Upper lobe of left lung (tissue), 6 donors: Measurements from ENCODE around the gene TRIP4. TPM values are rescaled to one million over a fixed set of nuclear protein-coding genes. Genes with fewer than 3 reads are reported as not detected.
A peak's percentile ranks its signal among the peaks of the same experiment; 100 is the strongest.
"Not testable (repeated sequence)": the region's sequence is repeated elsewhere in the genome, so short reads cannot be mapped to it uniquely, and the experiment has no call there.

Experiments used
- ATAC-seq, 2 donors: fragments of 200-7000 bp; cut with Tn5 transposase; one replicate each; pipeline ENCODE4 v1.9.1; 2022; ENCODE audit warnings: mild to moderate bottlenecking in 2 of 2, moderate library complexity in 2 of 2; ENCODE audit not compliant: low FRiP score in 2 of 2
- DNase-seq, 2 donors: peaks; one replicate each; pipeline ENCODE4 v3.0.0-alpha.2; 2019 to 2020
- H3K27ac ChIP-seq, 4 donors: fragments of 200-600 bp; sonication (generic); one replicate each; pipeline ENCODE4 v1.5.1; 2016 to 2019
- H3K27me3 ChIP-seq, 4 donors: fragments of 200-600 bp; sonication (generic); one replicate each; pipeline ENCODE4 v1.5.1; 2017 to 2019
- H3K36me3 ChIP-seq, 4 donors: fragments of 200-600 bp; sonication (generic); one replicate each; pipeline ENCODE4 v1.5.1; 2016 to 2019
- H3K4me1 ChIP-seq, 4 donors: fragments of 200-600 bp; sonication (generic); one replicate each; pipeline ENCODE4 v1.5.1; 2018 to 2019
- H3K4me3 ChIP-seq, 4 donors: fragments of 200-600 bp; sonication (generic); one replicate each; pipeline ENCODE4 v1.5.1; 2017 to 2019; ENCODE audit warnings: mild to moderate bottlenecking in 2 of 4, moderate library complexity in 1 of 4
- H3K9me3 ChIP-seq, 4 donors: fragments of 200-600 bp; sonication (generic); one replicate each; pipeline ENCODE4 v1.5.1; 2018 to 2019
- EP300 ChIP-seq, 4 donors: sonication (generic); formaldehyde crosslinking; IDR thresholded peaks; one replicate each; pipeline ENCODE4 v1.5.1; 2017; ENCODE audit warnings: antibody characterized with exemption in 4 of 4, control low read depth in 2 of 4
- POLR2A ChIP-seq, 4 donors: fragments of 450-650 bp; IDR thresholded peaks; one replicate each; pipeline ENCODE4 v1.5.1; 2016 to 2017; ENCODE audit warnings: antibody characterized with exemption in 4 of 4, mild to moderate bottlenecking in 2 of 4
- POLR2AphosphoS5 ChIP-seq, 2 donors: sonication (generic); formaldehyde crosslinking; IDR thresholded peaks; one replicate each; pipeline ENCODE4 v1.5.1; 2017; ENCODE audit warnings: antibody characterized with exemption in 2 of 2
- WGBS, 2 donors: methylation state at CpG; one replicate each; pipeline ENCODE4 v1.1.5; 2017 to 2018; 5-methylcytosine and 5-hydroxymethylcytosine counted together
- total RNA-seq, 6 donors: library from RNA; depleted of rRNA in 4 of 6; stranded (reverse); fragments of >200 nt in 4 of 6; gene quantifications; one replicate each; pipeline versions ENCODE4 v1.1.0 to v1.2.1, GENCODE V29; 2016 to 2021
- TF ChIP-seq, protein P1 (sequence below), 6 experiments: fragments of 450-650 bp in 4 of 6; fragments of 200-600 bp in 2 of 6; sonication (generic) in 2 of 6; IDR thresholded peaks; one replicate each; pipeline ENCODE4 v1.5.1; 2016 to 2019; ENCODE audit warnings: antibody characterized with exemption in 6 of 6
- donor health status: DM: no; HTN: no; CAD: no; lungs with moderate emphysema.
- donor health status: DM: no; HTN: yes; CAD: no; lungs with severe emphysema.

TRIP4 gene
- total RNA-seq, 6 donors from 2014 or later: 10.9 to 48.2 (median 20.4) TPM

DNA sequence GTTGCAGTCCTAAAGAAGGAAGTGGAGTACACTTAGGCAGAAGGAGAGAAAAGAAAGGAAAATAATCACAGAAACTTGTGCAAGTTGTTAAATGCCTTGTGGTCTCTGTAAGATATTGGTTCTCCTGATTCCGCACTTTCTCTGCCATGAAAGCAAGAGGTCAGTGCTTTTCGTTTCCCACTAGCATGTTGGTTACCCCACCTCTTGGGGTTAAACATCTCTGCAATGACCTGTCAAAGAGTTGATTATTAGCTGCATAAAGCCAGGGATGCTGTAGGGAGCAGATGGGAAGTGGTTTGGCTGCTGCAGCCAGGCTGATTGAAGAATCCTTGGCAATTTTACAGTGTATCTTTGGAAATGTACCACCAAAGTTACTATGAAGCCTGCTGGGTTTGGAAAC, 106.0 kb downstream of the TRIP4 start:
- no peak overlapping the region for H3K27ac ChIP-seq
- H3K4me1 ChIP-seq: no peaks in the 10 kb centered on the region
- no peak for ATAC-seq

DNA sequence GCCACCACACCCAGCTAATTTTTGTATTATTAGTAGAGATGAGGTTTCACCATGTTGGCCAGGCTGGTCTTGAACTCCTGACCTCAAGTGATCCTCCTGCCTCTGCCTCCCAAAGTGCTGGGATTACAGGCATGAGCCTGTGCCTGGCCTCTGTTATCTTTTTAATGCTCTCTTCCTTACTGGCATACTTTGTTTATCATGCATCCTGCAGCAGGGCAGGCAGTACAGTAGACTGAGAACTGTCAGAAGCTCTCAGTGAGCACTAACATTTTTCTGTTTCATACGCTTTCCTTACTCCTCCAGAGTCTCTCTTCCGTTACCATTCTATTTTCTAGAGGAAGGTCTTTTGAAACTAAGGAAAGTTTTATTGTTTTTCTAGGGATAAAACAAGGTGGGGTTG, 108.3 kb downstream of the TRIP4 start:
- not testable (repeated sequence) for DNase-seq, H3K4me3 ChIP-seq, H3K4me1 ChIP-seq, ATAC-seq, H3K27ac ChIP-seq, H3K27me3 ChIP-seq, H3K9me3 ChIP-seq
- WGBS, 2 donors: 84 to 85% methylated on average over 2 of the region's 2 CpGs
- peaks cover 0 to 17% (median 9%) of the 10 kb centered on the region in 4 donors for H3K36me3 ChIP-seq

More for the DNA sequence above, 106.0 kb downstream of the TRIP4 start:
- 79 to 87% methylated on average over 2 of the region's 2 CpGs for WGBS, 2 donors
- Histone ChIP-seq H3K36me3 (no peaks in the 10 kb centered on the region), H3K4me3 (no peak overlapping the region), H3K27me3 (no peaks in the 10 kb centered on the region), H3K9me3 (no peaks in the 10 kb centered on the region)
- no peak for TF ChIP-seq POLR2A (IDR thresholded peaks at IDR 0.05)
- TF ChIP-seq POLR2AphosphoS5 (IDR thresholded peaks at IDR 0.05): no peak
- TF ChIP-seq, protein P1, sequence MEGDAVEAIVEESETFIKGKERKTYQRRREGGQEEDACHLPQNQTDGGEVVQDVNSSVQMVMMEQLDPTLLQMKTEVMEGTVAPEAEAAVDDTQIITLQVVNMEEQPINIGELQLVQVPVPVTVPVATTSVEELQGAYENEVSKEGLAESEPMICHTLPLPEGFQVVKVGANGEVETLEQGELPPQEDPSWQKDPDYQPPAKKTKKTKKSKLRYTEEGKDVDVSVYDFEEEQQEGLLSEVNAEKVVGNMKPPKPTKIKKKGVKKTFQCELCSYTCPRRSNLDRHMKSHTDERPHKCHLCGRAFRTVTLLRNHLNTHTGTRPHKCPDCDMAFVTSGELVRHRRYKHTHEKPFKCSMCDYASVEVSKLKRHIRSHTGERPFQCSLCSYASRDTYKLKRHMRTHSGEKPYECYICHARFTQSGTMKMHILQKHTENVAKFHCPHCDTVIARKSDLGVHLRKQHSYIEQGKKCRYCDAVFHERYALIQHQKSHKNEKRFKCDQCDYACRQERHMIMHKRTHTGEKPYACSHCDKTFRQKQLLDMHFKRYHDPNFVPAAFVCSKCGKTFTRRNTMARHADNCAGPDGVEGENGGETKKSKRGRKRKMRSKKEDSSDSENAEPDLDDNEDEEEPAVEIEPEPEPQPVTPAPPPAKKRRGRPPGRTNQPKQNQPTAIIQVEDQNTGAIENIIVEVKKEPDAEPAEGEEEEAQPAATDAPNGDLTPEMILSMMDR (IDR thresholded peaks at IDR 0.05): no peak
- TF ChIP-seq EP300 (IDR thresholded peaks at IDR 0.05): no peak
- DNase-seq: no peak

DNA sequence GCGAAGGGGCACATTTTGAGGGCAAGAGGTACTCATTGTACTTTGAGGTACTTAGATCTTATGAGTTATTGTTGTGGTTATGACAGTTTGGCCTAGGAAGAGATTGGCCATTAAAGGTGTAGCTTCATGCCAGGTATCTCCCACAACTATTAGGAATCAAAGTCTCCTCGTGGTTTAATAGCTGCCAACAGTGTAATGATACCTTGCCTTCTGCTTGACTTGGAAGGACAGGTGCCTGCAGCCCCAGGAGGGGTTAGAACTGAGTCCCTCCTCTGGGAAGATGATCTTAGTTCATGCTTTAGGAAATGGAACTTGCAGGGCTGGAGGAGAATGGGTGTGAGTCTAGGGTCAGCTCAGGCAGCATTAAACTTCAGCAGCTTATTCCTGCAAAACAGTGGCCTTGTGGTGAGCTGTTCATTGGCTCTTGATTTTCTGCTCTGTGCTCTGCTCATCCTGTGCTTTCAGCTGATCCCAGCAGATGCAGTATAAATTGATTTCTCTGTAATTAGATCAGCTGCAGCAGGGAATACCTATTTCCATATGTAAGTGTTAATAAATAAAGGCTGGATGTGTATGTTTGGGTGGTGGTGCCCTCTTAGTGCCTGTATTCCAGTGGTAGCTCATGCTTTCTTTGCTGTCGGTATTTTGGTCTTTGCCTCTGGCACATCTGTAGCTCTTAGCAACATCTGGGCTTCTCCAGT, 113.2 kb downstream of the TRIP4 start:
- 58 to 65% methylated on average over 3 of the region's 3 CpGs for WGBS, 2 donors
- Histone ChIP-seq H3K4me3 (no peak overlapping the region), H3K27me3 (no peaks in the 10 kb centered on the region), H3K9me3 (no peaks in the 10 kb centered on the region), H3K4me1 (peaks cover 24 to 40% (median 26%) of the 10 kb centered on the region in 4 donors), H3K27ac (peak overlapping the region in 1 of 4 donors; percentile 7), H3K36me3 (peaks cover 0 to 28% (median 9%) of the 10 kb centered on the region in 4 donors)
- no peak for DNase-seq
- ATAC-seq: no peak
- TF ChIP-seq EP300 (IDR thresholded peaks at IDR 0.05): no peak
- TF ChIP-seq, protein P1 (IDR thresholded peaks at IDR 0.05): no peak
- no peak for TF ChIP-seq POLR2AphosphoS5 (IDR thresholded peaks at IDR 0.05)
- TF ChIP-seq POLR2A (IDR thresholded peaks at IDR 0.05): no peak

- TF ChIP-seq, protein P1 (IDR thresholded peaks at IDR 0.05): no peak
- no peak for TF ChIP-seq POLR2A (IDR thresholded peaks at IDR 0.05)
- WGBS, 2 donors: 88% methylated on average over 1 of the region's 1 CpG
- Histone ChIP-seq H3K27me3 (no peaks in the 10 kb centered on the region), H3K36me3 (peaks cover 0 to 28% (median 9%) of the 10 kb centered on the region in 4 donors), H3K4me1 (peaks cover 24 to 40% (median 26%) of the 10 kb centered on the region in 4 donors), H3K27ac (peak overlapping the region in 1 of 4 donors; percentile 7), H3K4me3 (no peak overlapping the region), H3K9me3 (no peaks in the 10 kb centered on the region)
- ATAC-seq (no peak), DNase-seq (no peak)
Observed at GRCh38 chr15:64501396-64501715, 113.7 kb downstream of the TRIP4 start.

DNA sequence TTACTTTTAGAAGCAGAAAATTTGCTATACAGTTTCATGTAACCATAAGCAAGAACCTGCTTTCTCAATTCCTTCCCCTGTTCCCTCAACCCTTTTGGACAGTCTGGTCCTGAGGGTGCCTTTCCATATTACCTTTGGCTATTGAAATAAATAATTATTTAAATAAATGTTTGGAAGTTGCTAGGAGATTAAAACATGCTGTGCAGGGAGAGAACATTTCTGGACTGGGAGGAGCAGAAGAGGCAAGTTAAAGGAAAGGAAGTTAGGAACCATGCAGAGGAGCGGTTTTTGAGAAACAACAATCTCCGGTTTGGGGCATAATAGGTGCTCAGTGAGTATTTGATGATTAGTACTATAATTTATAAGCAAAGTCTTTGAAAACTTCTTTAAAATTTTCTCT, 114.5 kb downstream of the TRIP4 start:
- ATAC-seq (peak in 1 of 2 donors; percentile 50), DNase-seq (no peak)
- peaks cover 0 to 28% (median 9%) of the 10 kb centered on the region in 4 donors for H3K36me3 ChIP-seq
- WGBS, 2 donors: 59 to 71% methylated on average over 2 of the region's 2 CpGs
- H3K27me3 ChIP-seq: no peaks in the 10 kb centered on the region
- no peaks in the 10 kb centered on the region for H3K9me3 ChIP-seq
- no peak overlapping the region for H3K4me3 ChIP-seq
- H3K4me1 ChIP-seq: peaks cover 31 to 48% (median 32%) of the 10 kb centered on the region in 4 donors
- TF ChIP-seq, protein P1 (IDR thresholded peaks at IDR 0.05): no peak
- TF ChIP-seq EP300 (IDR thresholded peaks at IDR 0.05): no peak
- peak overlapping the region in 3 of 4 donors; percentile 31 to 72 (median 32) for H3K27ac ChIP-seq
